Transverse colon (tissue), 4 donors: ENCODE measurements around the gene RBM22.

ENCODE experiments used
- CTCF ChIP-seq, 5 experiments: fragments of 200-600 bp in 3 of 5; fragments of 450-650 bp in 2 of 5; sonication (generic) in 3 of 5; IDR thresholded peaks; 1 replicate in 2 of 5; 2 replicates in 3 of 5; pipeline ENCODE4 v1.5.1; 2016 to 2017; ENCODE audit warnings: antibody characterized with exemption in 5 of 5, inconsistent platforms in 3 of 5, mild to moderate bottlenecking in 2 of 5, moderate library complexity in 1 of 5
- EP300 ChIP-seq: sonication (generic); formaldehyde crosslinking; IDR thresholded peaks from one replicate; pipeline ENCODE4 v1.6.1; 2017; ENCODE audit warnings: antibody characterized with exemption, low read depth
- POLR2A ChIP-seq: fragments of 450-650 bp; IDR thresholded peaks from one replicate; pipeline ENCODE4 v1.6.1; 2016; ENCODE audit warnings: antibody characterized with exemption, mild to moderate bottlenecking, moderate library complexity
- POLR2AphosphoS5 ChIP-seq, 3 donors: sonication (generic); formaldehyde crosslinking; IDR thresholded peaks; one replicate each; pipeline ENCODE4 v1.6.1; 2016; ENCODE audit warnings: antibody characterized with exemption in 3 of 3

DNA sequence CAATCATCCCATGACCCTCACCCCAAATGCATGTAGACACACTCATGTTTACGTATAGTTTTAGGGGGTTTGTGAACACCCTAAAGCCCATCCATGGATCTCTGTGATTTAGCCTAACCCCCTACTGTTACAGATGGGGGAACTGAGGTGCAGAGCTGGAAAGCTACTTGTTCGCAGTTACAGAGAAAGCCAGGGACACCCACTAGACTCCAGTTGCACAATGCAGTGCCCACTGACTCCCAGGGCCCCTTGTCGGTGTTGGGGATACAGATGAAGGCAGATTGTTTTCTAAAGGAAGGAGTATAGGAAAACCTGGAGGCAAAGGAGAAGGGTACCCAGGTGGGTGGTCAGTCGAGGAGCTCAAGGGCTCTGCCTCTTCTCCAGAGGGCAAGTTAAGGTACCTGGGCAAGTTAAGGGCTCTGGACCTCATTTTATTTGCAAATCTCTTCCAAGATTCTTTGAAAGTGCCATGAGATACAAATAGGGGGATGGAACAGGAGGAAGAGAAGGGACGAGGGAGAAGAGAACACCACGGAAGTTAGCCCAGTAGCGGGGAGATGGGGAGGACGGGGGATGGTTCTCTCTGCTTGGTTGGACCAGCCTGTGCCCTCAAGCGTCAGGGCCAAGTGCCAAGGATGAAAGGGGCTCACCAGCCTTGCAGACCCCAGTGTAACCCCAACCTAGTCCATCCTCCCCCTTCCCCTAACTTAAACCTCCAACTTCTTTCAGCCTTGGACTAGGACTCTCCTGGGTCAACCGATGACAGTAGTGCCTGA lies 38.9 kb downstream of the RBM22 start:
- TF ChIP-seq POLR2A, result no peak
- no peak for TF ChIP-seq CTCF (IDR thresholded peaks at IDR 0.05)
- no peak for TF ChIP-seq EP300
- no peak for TF ChIP-seq POLR2AphosphoS5 (IDR thresholded peaks at IDR 0.05)
